ENCODE results near the gene MLEC. TPM values are rescaled to one million over a fixed set of nuclear protein-coding genes. Genes with fewer than 3 reads are reported as not detected.

The MLEC gene
- total RNA-seq, 1 experiment from 2014 or later: 181 TPM

- no peak overlapping the region for H2AFZ ChIP-seq (ENCODE audit: low read length)
- H3K4me2 ChIP-seq (ENCODE audit: insufficient read depth, insufficient read length, low read length): no peak overlapping the region
- H2BK20ac ChIP-seq (ENCODE audit: low read depth, low read length, poor library complexity, severe bottlenecking): no peak overlapping the region
- no peak overlapping the region for H2BK120ac ChIP-seq (ENCODE audit: low read depth, low read length, poor library complexity, severe bottlenecking)
- no peak overlapping the region for H2BK5ac ChIP-seq (ENCODE audit: insufficient read length, low read length)
- H3K9me3 Mint-ChIP-seq: no peaks in the 10 kb centered on the region; a peak in 1 of 5 replicates
- no peak overlapping the region for H4K8ac ChIP-seq (replicated peaks; ENCODE audit: insufficient read length, low read depth, low read length)
- no peaks in the 10 kb centered on the region for H3K27me3 ChIP-seq (ENCODE audit: insufficient read depth, low read length)
- DNase-seq: no peak
- H3K27ac Mint-ChIP-seq: no peak overlapping the region
- no peak overlapping the region for H2BK15ac ChIP-seq (ENCODE audit: low read depth, low read length)
- H3K23me2 ChIP-seq (ENCODE audit: insufficient read length, low read depth, low read length, poor library complexity, severe bottlenecking): no peaks in the 10 kb centered on the region
- H4K91ac ChIP-seq (ENCODE audit: insufficient read length, low read depth, low read length): no peak overlapping the region
- H3K23ac ChIP-seq (ENCODE audit: insufficient read length, low read depth, low read length): no peak overlapping the region
- H3T11ph ChIP-seq (ENCODE audit: low read length): no peak overlapping the region
- no peak overlapping the region for H3K27ac ChIP-seq (ENCODE audit: insufficient read length, low read depth, low read length)
- no CpG with 5 or more reads among the region's 7 CpGs for WGBS (ENCODE audit: extremely low coverage, insufficient read length, low lambda C conversion rate)
- H3K4ac ChIP-seq (ENCODE audit: low read depth, low read length): no peak overlapping the region
- H3K79me1 ChIP-seq (ENCODE audit: insufficient read depth, low read depth, low read length, poor library complexity, severe bottlenecking): no peaks in the 10 kb centered on the region
- no peak for TF ChIP-seq CTCF (conservative IDR thresholded peaks at IDR 0.05)
- H3K36me3 Mint-ChIP-seq (ENCODE audit: insufficient read depth in 1 of 3, low read depth in 3 of 3): peaks cover 41 to 86% (median 80%) of the 10 kb centered on the region in 3 experiments
- no peak overlapping the region for H3K4me3 Mint-ChIP-seq
- peaks cover 10 to 11% of the 10 kb centered on the region in 2 experiments for H3K4me1 Mint-ChIP-seq
- H2BK12ac ChIP-seq (ENCODE audit: insufficient read length, low read depth, low read length): no peak overlapping the region
- H3K9me3 ChIP-seq (ENCODE audit: control insufficient read depth, low read depth, low read length): no peaks in the 10 kb centered on the region
- no peak overlapping the region for H4K5ac ChIP-seq (ENCODE audit: insufficient read length, low read depth, low read length)
- no peaks in the 10 kb centered on the region for H3K27me3 Mint-ChIP-seq (ENCODE audit: low read depth)
- no peaks in the 10 kb centered on the region for H4K20me1 ChIP-seq (ENCODE audit: control insufficient read depth, insufficient read depth, insufficient read length)
- H3K14ac ChIP-seq (ENCODE audit: insufficient read depth, low read length): no peak overlapping the region
- H3K79me2 ChIP-seq (ENCODE audit: insufficient read depth, low read length): no peaks in the 10 kb centered on the region
- H3K4me1 ChIP-seq (ENCODE audit: insufficient read depth, low read length): no peaks in the 10 kb centered on the region
- no peak overlapping the region for H3K9ac ChIP-seq (ENCODE audit: extremely low read depth, insufficient read length, low read length)
- H3K18ac ChIP-seq (ENCODE audit: insufficient read length, low read depth, low read length): no peak overlapping the region
- no peak overlapping the region for H2AK5ac ChIP-seq (ENCODE audit: insufficient read length, low read length)
- H3K56ac ChIP-seq (ENCODE audit: insufficient read length, low read depth, low read length): no peak overlapping the region
These were observed 33.5 kb downstream of the MLEC start for GRCh38 chr12:120720234-120720986.
